HCT116 (cell line): Measurements from ENCODE around the gene SYT10. TPM values are rescaled to one million over a fixed set of nuclear protein-coding genes. Genes with fewer than 3 reads are reported as not detected.
"Not testable (repeated sequence)": the region's sequence is repeated elsewhere in the genome, so short reads cannot be mapped to it uniquely, and the experiment has no call there.

ENCODE experiments used
- ATAC-seq: fragments of 200-7000 bp; cut with Tn5 transposase; 2 replicates; pipeline ENCODE4 v1.9.1; 2020; ENCODE audit warnings: mild to moderate bottlenecking, moderate library complexity
- BruUV-seq: library from RNA; stranded (reverse); fragments of 400-500 nt; replicated peaks from 2 replicates; lab custom pipeline; 2021; lab: Mats Ljungman, UMichigan
- CTCF ChIA-PET: fragments of 300-600 bp; sonication (Branson Sonifier 250); formaldehyde crosslinking; loops from one replicate; lab custom pipeline; 2021; ENCODE audit warnings: antibody characterized with exemption; lab: Charles Lee
- POLR2A ChIA-PET: fragments of 300-600, 350-600 bp; sonication (Branson Sonifier 250); formaldehyde crosslinking; loops from one replicate; lab custom pipeline; 2021; ENCODE audit warnings: antibody characterized with exemption; lab: Charles Lee
- RAD21 ChIA-PET, 2 experiments: fragments of 300-600 bp; sonication (Branson Sonifier 250); formaldehyde crosslinking; loops; one replicate each; lab custom pipeline; 2023; ENCODE audit warnings: low total read pairs in 2 of 2; ENCODE audit not compliant: uncharacterized antibody in 2 of 2, unreplicated experiment in 2 of 2, low non-redundant PET in 1 of 2; lab: Charles Lee
- DNase-seq: peaks from one replicate; pipeline ENCODE4 v3.0.0-alpha.2; 2010; ENCODE audit warnings: low read depth, low spot score
- H2AFZ ChIP-seq: fragments of 200-600 bp; shearing (Covaris generic), sonication (generic); 2 replicates; pipeline ENCODE4 v1.6.1; 2017; ENCODE audit warnings: low read depth, mixed run types, mixed read lengths, antibody characterized with exemption, low read length; ENCODE audit not compliant: poor library complexity, severe bottlenecking
- H3K27ac ChIP-seq: 2 replicates; pipeline ENCODE4 v1.5.1; 2012; ENCODE audit warnings: low read depth, low read length
- H3K27me3 ChIP-seq: fragments of 200-600 bp; sonication (generic); 2 replicates; pipeline ENCODE4 v1.6.1; 2016; ENCODE audit warnings: mixed run types, low read length, mixed read lengths; ENCODE audit not compliant: insufficient read depth
- H3K36me3 ChIP-seq, 2 experiments: fragments of 200-500 bp in 1 of 2; fragments of 200-600 bp in 1 of 2; sonication (Bioruptor generic) in 1 of 2; sonication (generic) in 1 of 2; 2 replicates each; pipeline versions ENCODE4 v1.5.1 to v1.6.1; 2014 to 2016; ENCODE audit warnings: low read length in 2 of 2, inconsistent platforms in 1 of 2, mixed read lengths in 1 of 2, mixed run types in 1 of 2; ENCODE audit not compliant: insufficient read depth in 2 of 2, control insufficient read depth in 1 of 2
- H3K4me1 ChIP-seq, 2 experiments: fragments of 200-600 bp in 1 of 2; sonication (generic) in 1 of 2; 2 replicates each; pipeline versions ENCODE4 v1.5.1 to v1.6.1; 2012 to 2017; ENCODE audit warnings: low read length in 2 of 2, inconsistent platforms in 1 of 2, mild to moderate bottlenecking in 1 of 2, mixed read lengths in 1 of 2, mixed run types in 1 of 2, moderate library complexity in 1 of 2; ENCODE audit not compliant: insufficient read depth in 2 of 2, control insufficient read depth in 1 of 2
- H3K4me2 ChIP-seq: fragments of 200-600 bp; sonication (generic); 2 replicates; pipeline ENCODE4 v1.6.1; 2017; ENCODE audit warnings: mixed run types, low read length, mixed read lengths
- H3K4me3 ChIP-seq, 2 experiments: fragments of 200-600 bp in 1 of 2; sonication (generic) in 1 of 2; replicated peaks in 1 of 2; 2 replicates each; pipeline ENCODE4 v1.5.1; 2011 to 2016; ENCODE audit warnings: low read length in 2 of 2, control low read depth in 1 of 2, low read depth in 1 of 2, mild to moderate bottlenecking in 1 of 2, mixed read lengths in 1 of 2, mixed run types in 1 of 2
- H3K79me2 ChIP-seq: fragments of 200-600 bp; sonication (generic); 2 replicates; pipeline ENCODE4 v1.6.1; 2017; ENCODE audit warnings: mild to moderate bottlenecking, mixed run types, low read length, moderate library complexity, mixed read lengths; ENCODE audit not compliant: insufficient read depth
- H3K9ac ChIP-seq: fragments of 200-600 bp; sonication (generic); 2 replicates; pipeline ENCODE4 v1.6.1; 2016; ENCODE audit warnings: low read length, mixed read lengths
- H3K9me2 ChIP-seq: fragments of 200-600 bp; sonication (generic), shearing (Covaris generic); 2 replicates; pipeline ENCODE4 v1.6.1; 2017; ENCODE audit warnings: mixed run types, mild to moderate bottlenecking, moderate library complexity; ENCODE audit not compliant: insufficient read depth
- H3K9me3 ChIP-seq, 2 experiments: fragments of 200-500 bp in 1 of 2; fragments of 200-600 bp in 1 of 2; sonication (Bioruptor generic) in 1 of 2; sonication (generic) in 1 of 2; 2 replicates each; pipeline ENCODE4 v1.6.1; 2014 to 2017; ENCODE audit warnings: low read length in 2 of 2, mixed read lengths in 2 of 2, inconsistent platforms in 1 of 2, low read depth in 1 of 2, mild to moderate bottlenecking in 1 of 2, mixed run types in 1 of 2, moderate library complexity in 1 of 2; ENCODE audit not compliant: control insufficient read depth in 1 of 2, insufficient read depth in 1 of 2
- H4K20me1 ChIP-seq: fragments of 200-600 bp; sonication (generic), shearing (Covaris generic); 2 replicates; pipeline ENCODE4 v1.6.1; 2017; ENCODE audit warnings: mixed run types, mild to moderate bottlenecking, moderate library complexity; ENCODE audit not compliant: insufficient read depth
- CEBPB ChIP-seq: IDR thresholded peaks from 2 replicates; pipeline ENCODE4 v1.6.1; 2012; ENCODE audit warnings: low read depth
- ELF1 ChIP-seq: IDR thresholded peaks from 2 replicates; pipeline ENCODE4 v1.6.1; 2012; ENCODE audit warnings: low read depth, borderline replicate concordance
- EZH2 ChIP-seq: fragments of 200-600 bp; sonication (generic); IDR thresholded peaks from 2 replicates; pipeline ENCODE4 v1.6.1; 2017; ENCODE audit warnings: antibody characterized with exemption, mixed run types
- FOSL1 ChIP-seq: IDR thresholded peaks from 2 replicates; pipeline ENCODE4 v1.6.1; 2012; ENCODE audit warnings: low read depth
- JUND ChIP-seq: IDR thresholded peaks from 2 replicates; pipeline ENCODE4 v1.6.1; 2012
- POLR2A ChIP-seq: IDR thresholded peaks from 2 replicates; pipeline ENCODE4 v1.7.0; 2011; ENCODE audit warnings: borderline replicate concordance; ENCODE audit not compliant: insufficient read depth, insufficient read length; ENCODE audit errors: extremely low read depth
- POLR2AphosphoS5 ChIP-seq: IDR thresholded peaks from 2 replicates; pipeline ENCODE4 v1.6.1; 2011; ENCODE audit warnings: mild to moderate bottlenecking, low read depth, low read length, moderate library complexity
- REST ChIP-seq: IDR thresholded peaks from 2 replicates; pipeline ENCODE4 v1.6.1; 2012; ENCODE audit warnings: low read depth
- SIN3A ChIP-seq: IDR thresholded peaks from 2 replicates; pipeline ENCODE4 v1.6.1; 2012; ENCODE audit warnings: low read depth
- SRF ChIP-seq: IDR thresholded peaks from 2 replicates; pipeline ENCODE4 v1.6.1; 2012; ENCODE audit warnings: low read depth
- TCF7L2 ChIP-seq: IDR thresholded peaks from 2 replicates; pipeline ENCODE4 v1.7.0; 2011; ENCODE audit warnings: borderline replicate concordance, inconsistent platforms; ENCODE audit not compliant: insufficient read depth, insufficient read length; ENCODE audit errors: extremely low read depth
- ZNF274 ChIP-seq: fragments of 200-500 bp; sonication (Bioruptor generic); IDR thresholded peaks from 2 replicates; pipeline ENCODE4 v1.6.1; 2014; ENCODE audit warnings: mild to moderate bottlenecking, low read depth, low read length, inconsistent platforms
- intact Hi-C: fragments of 100-400 bp; cut with micrococcal nuclease; formaldehyde crosslinking; loops from 2 replicates; pipeline ENCODE4 v1.10.0; 2022
- total RNA-seq: library from RNA; stranded (reverse); gene quantifications from one replicate; pipeline ENCODE4 v1.2.1, GENCODE V29; 2021; ENCODE audit not compliant: unreplicated experiment

The SYT10 gene
- total RNA-seq, 1 experiment from 2014 or later: not detected

DNA sequence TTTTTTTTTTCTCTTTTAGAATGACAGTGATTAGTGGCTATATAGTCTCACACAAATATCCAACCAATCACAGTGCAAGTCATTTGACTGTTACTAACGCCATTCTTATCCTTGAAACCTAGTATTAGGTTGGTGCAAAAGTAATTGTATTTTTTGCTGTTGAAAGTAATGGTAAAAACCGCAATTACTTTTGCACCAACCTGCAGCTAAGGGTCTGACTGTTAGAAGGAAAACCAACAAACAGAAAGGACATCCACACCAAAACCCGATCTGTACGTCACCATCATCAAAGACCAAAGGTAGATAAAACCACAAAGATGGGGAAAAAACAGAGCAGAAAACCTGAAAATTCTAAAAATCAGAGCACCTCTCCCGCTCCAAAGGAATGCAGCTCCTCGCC is 27.2 kb downstream of the SYT10 start:
- H3K27me3 ChIP-seq, DNase-seq, H3K4me3 ChIP-seq, H3K9ac ChIP-seq, POLR2A ChIA-PET, H3K9me2 ChIP-seq, H4K20me1 ChIP-seq, H3K4me2 ChIP-seq, CTCF ChIA-PET, H3K4me1 ChIP-seq, H3K27ac ChIP-seq, intact Hi-C loops, RAD21 ChIA-PET, BruUV-seq, H3K79me2 ChIP-seq, H3K36me3 ChIP-seq, H2AFZ ChIP-seq, ATAC-seq, H3K9me3 ChIP-seq: not testable (repeated sequence)

- ChIA-PET CTCF (no interaction called here), RAD21 (no interaction called here), POLR2A (no interaction called here)
- no peaks in the 10 kb centered on the region for H3K36me3 ChIP-seq
- H3K79me2 ChIP-seq: no peaks in the 10 kb centered on the region
- no peaks in the 10 kb centered on the region for H3K9me2 ChIP-seq
- no peak overlapping the region for H3K4me2 ChIP-seq
- H3K27me3 ChIP-seq: no peaks in the 10 kb centered on the region
- DNase-seq (no peak), ATAC-seq (no peak)
- H4K20me1 ChIP-seq: no peaks in the 10 kb centered on the region
- no peak overlapping the region for H3K9ac ChIP-seq
- no peak overlapping the region for H3K27ac ChIP-seq
- no TSS peak for BruUV-seq
- TF ChIP-seq REST (no peak), SIN3A (no peak), ZNF274 (no peak), ELF1 (no peak), FOSL1 (no peak), POLR2AphosphoS5 (no peak), CEBPB (no peak), EZH2 (no peak), POLR2A (no peak), JUND (no peak), TCF7L2 (no peak), SRF (no peak)
- H3K9me3 ChIP-seq: peaks cover 0 to 11% of the 10 kb centered on the region in 2 experiments; a peak in 3 of 4 replicates
- H3K4me1 ChIP-seq: no peaks in the 10 kb centered on the region
- no peak overlapping the region for H2AFZ ChIP-seq
- intact Hi-C loops: no loop called here
- H3K4me3 ChIP-seq: no peak overlapping the region
Measured at GRCh38 chr12:33383503-33383902, 56.1 kb downstream of the SYT10 start.
